SK-N-SH (cell line): ENCODE measurements around the gene GUCY2C. TPM values are rescaled to one million over a fixed set of nuclear protein-coding genes. Genes with fewer than 3 reads are reported as not detected.

ENCODE experiments used
- CTCF ChIA-PET: fragments of 300-600, 350-600 bp; formaldehyde crosslinking; extraction: SDS; loops from one replicate; lab custom pipeline; 2021; lab: Yijun Ruan, JAX
- POLR2A ChIA-PET: fragments of 350-600 bp; sonication (Branson Sonifier 250); formaldehyde crosslinking; extraction: SDS; loops from one replicate; lab custom pipeline; 2020; ENCODE audit warnings: antibody characterized with exemption, inconsistent platforms; lab: Yijun Ruan, JAX
- DNase-seq: peaks from one replicate; pipeline ENCODE4 v3.0.0; 2012
- H2AFZ ChIP-seq: fragments of 200-600 bp; sonication (generic); 2 replicates; pipeline ENCODE4 v1.8.1; 2016; ENCODE audit warnings: antibody characterized with exemption, mild to moderate bottlenecking, low read depth
- H3F3A ChIP-seq: fragments of 200-600 bp; sonication (generic); replicated peaks from 2 replicates; pipeline ENCODE3; 2016; ENCODE audit warnings: antibody characterized with exemption, mild to moderate bottlenecking; ENCODE audit not compliant: insufficient read depth
- H3K27ac ChIP-seq, 2 experiments: fragments of 200-500 bp in 1 of 2; fragments of 200-600 bp in 1 of 2; sonication (Bioruptor generic) in 1 of 2; sonication (generic), shearing (Covaris generic) in 1 of 2; 2 replicates each; pipeline versions ENCODE4 v1.5.1 to v1.6.1; 2014 to 2016; ENCODE audit warnings: low read depth in 2 of 2, inconsistent platforms in 1 of 2, low read length in 1 of 2, mild to moderate bottlenecking in 1 of 2, mixed read lengths in 1 of 2
- H3K27me3 ChIP-seq: fragments of 200-600 bp; sonication (generic), shearing (Covaris generic); 2 replicates; pipeline ENCODE4 v1.6.1; 2016; ENCODE audit warnings: mixed run types; ENCODE audit not compliant: insufficient read depth
- H3K36me3 ChIP-seq, 2 experiments: fragments of 200-500 bp in 1 of 2; fragments of 200-600 bp in 1 of 2; sonication (Bioruptor generic) in 1 of 2; sonication (generic) in 1 of 2; replicated peaks in 1 of 2; 2 replicates each; pipeline versions ENCODE3 to v1.5.1; 2014 to 2016; ENCODE audit warnings: low read length in 1 of 2, mild to moderate bottlenecking in 1 of 2; ENCODE audit not compliant: insufficient read depth in 2 of 2, control insufficient read depth in 1 of 2
- H3K4me1 ChIP-seq, 2 experiments: fragments of 200-500 bp in 1 of 2; fragments of 200-600 bp in 1 of 2; sonication (Bioruptor generic) in 1 of 2; sonication (generic), shearing (Covaris generic) in 1 of 2; 2 replicates each; pipeline versions ENCODE4 v1.5.1 to v1.6.1; 2014 to 2016; ENCODE audit warnings: low read depth in 1 of 2, low read length in 1 of 2, mixed run types in 1 of 2; ENCODE audit not compliant: insufficient read depth in 2 of 2, control insufficient read depth in 1 of 2
- H3K4me2 ChIP-seq: fragments of 200-600 bp; sonication (generic), shearing (Covaris generic); 2 replicates; pipeline ENCODE4 v1.6.1; 2017; ENCODE audit warnings: mixed run types
- H3K4me3 ChIP-seq, 2 experiments: fragments of 200-500 bp in 1 of 2; fragments of 200-600 bp in 1 of 2; sonication (Bioruptor generic) in 1 of 2; sonication (generic), shearing (Covaris generic) in 1 of 2; 2 replicates each; pipeline versions ENCODE4 v1.5.1 to v1.8.1; 2014 to 2016; ENCODE audit warnings: low read depth in 2 of 2, inconsistent platforms in 1 of 2, low read length in 1 of 2, mild to moderate bottlenecking in 1 of 2, mixed read lengths in 1 of 2, moderate library complexity in 1 of 2
- H3K79me2 ChIP-seq: fragments of 200-600 bp; sonication (generic); 2 replicates; pipeline ENCODE4 v1.8.1; 2017; ENCODE audit warnings: mild to moderate bottlenecking; ENCODE audit not compliant: insufficient read depth
- H3K9ac ChIP-seq: fragments of 200-600 bp; sonication (generic); 2 replicates; pipeline ENCODE4 v1.6.1; 2017; ENCODE audit warnings: mixed run types
- H3K9me2 ChIP-seq: fragments of 200-600 bp; sonication (generic); 2 replicates; pipeline ENCODE4 v1.6.1; 2017; ENCODE audit warnings: mixed run types
- H3K9me3 ChIP-seq: fragments of 200-600 bp; sonication (generic); 2 replicates; pipeline ENCODE4 v1.6.1; 2017; ENCODE audit warnings: mixed run types, mild to moderate bottlenecking, moderate library complexity
- H4K20me1 ChIP-seq: fragments of 200-600 bp; sonication (generic); 2 replicates; pipeline ENCODE4 v1.6.1; 2017; ENCODE audit warnings: mild to moderate bottlenecking, mixed run types; ENCODE audit not compliant: insufficient read depth
- CHD2 ChIP-seq: fragments of 150-350 bp; IDR thresholded peaks from 2 replicates; pipeline ENCODE4 v1.6.1; 2018; ENCODE audit warnings: low read length; ENCODE audit not compliant: partially characterized antibody
- ELF1 ChIP-seq: IDR thresholded peaks from 2 replicates; pipeline ENCODE4 v1.4.0; 2012
- EZH2phosphoT487 ChIP-seq: fragments of 200-600 bp; sonication (generic); IDR thresholded peaks from 2 replicates; pipeline ENCODE4 v1.6.1; 2017; ENCODE audit warnings: low read depth, mixed run types, mild to moderate bottlenecking, antibody characterized with exemption, moderate library complexity, borderline replicate concordance
- FOXJ3 ChIP-seq: sonication (generic); formaldehyde crosslinking; IDR thresholded peaks from 2 replicates; pipeline ENCODE4 v1.5.1; 2020; ENCODE audit warnings: mild to moderate bottlenecking, missing genetic modification reagents
- FOXM1 ChIP-seq: IDR thresholded peaks from 2 replicates; pipeline ENCODE4 v1.4.0; 2012; ENCODE audit warnings: low read depth, mild to moderate bottlenecking
- JUND ChIP-seq: IDR thresholded peaks from 2 replicates; pipeline ENCODE4 v1.4.0; 2012
- MEF2A ChIP-seq: IDR thresholded peaks from 2 replicates; pipeline ENCODE4 v1.4.0; 2012; ENCODE audit warnings: low read depth, borderline replicate concordance
- NFIC ChIP-seq: IDR thresholded peaks from 2 replicates; pipeline ENCODE4 v1.4.0; 2012; ENCODE audit warnings: borderline replicate concordance
- NRF1 ChIP-seq: IDR thresholded peaks from 2 replicates; pipeline ENCODE4 v1.6.1; 2012; ENCODE audit warnings: low read depth, mild to moderate bottlenecking, low read length
- POLR2AphosphoS5 ChIP-seq: IDR thresholded peaks from 2 replicates; pipeline ENCODE4 v1.6.1; 2012; ENCODE audit warnings: low read depth, low read length
- RCOR1 ChIP-seq: fragments of 150-350 bp; IDR thresholded peaks from 2 replicates; pipeline ENCODE4 v1.6.1; 2017; ENCODE audit warnings: antibody characterized with exemption, low read length
- RFX5 ChIP-seq: IDR thresholded peaks from 2 replicates; pipeline ENCODE4 v1.6.1; 2012; ENCODE audit warnings: mild to moderate bottlenecking, improper control_type of control experiment, low read length
- SIN3A ChIP-seq: IDR thresholded peaks from 2 replicates; pipeline ENCODE4 v1.6.1; 2012; ENCODE audit warnings: low read depth, mild to moderate bottlenecking, low read length, moderate library complexity, borderline replicate concordance
- TCF12 ChIP-seq: IDR thresholded peaks from 2 replicates; pipeline ENCODE4 v1.4.0; 2012
- TEAD4 ChIP-seq: IDR thresholded peaks from 2 replicates; pipeline ENCODE4 v1.4.0; 2012; ENCODE audit warnings: mild to moderate bottlenecking, borderline replicate concordance; ENCODE audit not compliant: insufficient read depth
- WGBS: methylation state at CpG from one replicate; pipeline ENCODE4 v1.1.6; 2017; ENCODE audit warnings: low lambda C conversion rate; 5-methylcytosine and 5-hydroxymethylcytosine counted together
- polyA plus RNA-seq, 3 experiments: library from polyadenylated mRNA; depleted of rRNA; stranded (reverse); fragments of >200 nt; gene quantifications; 2 replicates each; pipeline ENCODE4 v1.2.3, GENCODE V29; 2012
- TF ChIP-seq, protein P1 (sequence below): IDR thresholded peaks from 2 replicates; pipeline ENCODE4 v1.4.0; 2012; ENCODE audit warnings: low read depth
- TF ChIP-seq, protein P2 (sequence below): fragments of 150-350 bp; IDR thresholded peaks from 2 replicates; pipeline ENCODE4 v1.6.1; 2017; ENCODE audit warnings: antibody characterized with exemption, low read length, low read depth, borderline replicate concordance
- TF ChIP-seq, protein P3 (sequence below): IDR thresholded peaks from 2 replicates; pipeline ENCODE4 v1.4.0; 2012; ENCODE audit warnings: low read depth, borderline replicate concordance
- TF ChIP-seq, protein P4 (sequence below): fragments of 200-600 bp; sonication (generic); IDR thresholded peaks from 2 replicates; pipeline ENCODE4 v1.6.1; 2017; ENCODE audit warnings: antibody characterized with exemption, mild to moderate bottlenecking, moderate library complexity
- TF ChIP-seq, protein P5 (sequence below): IDR thresholded peaks from 2 replicates; pipeline ENCODE4 v1.4.0; 2012; ENCODE audit warnings: low read depth, borderline replicate concordance

The GUCY2C gene
- polyA plus RNA-seq, 1 of the 3 experiments (the other 2 are of a cell fraction): not detected

DNA sequence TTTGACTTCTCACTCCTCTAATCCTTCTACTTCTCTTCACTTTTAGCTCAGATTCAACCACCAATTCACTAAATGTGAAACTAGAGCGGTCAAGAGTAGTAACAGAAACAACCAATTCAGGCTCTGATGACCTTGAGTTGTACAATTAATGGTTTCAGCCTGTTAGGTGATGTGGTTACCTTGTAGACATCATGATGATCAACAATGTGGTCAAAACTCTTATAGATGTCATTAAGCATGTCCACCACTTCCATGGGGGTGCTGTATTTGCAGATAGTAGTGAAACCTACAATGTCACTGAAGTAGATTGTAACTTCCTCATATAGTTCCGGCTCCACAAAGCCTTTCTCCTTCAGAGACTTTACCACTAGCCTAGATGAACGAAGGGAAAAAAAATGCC is 74.6 kb downstream of the GUCY2C start:
- H3K4me2 ChIP-seq: no peak overlapping the region
- H3K27me3 ChIP-seq: no peaks in the 10 kb centered on the region; the same call in 1 of the 2 replicates
- H3F3A ChIP-seq: no peaks in the 10 kb centered on the region
- no peak for TF ChIP-seq TCF12
- TF ChIP-seq, protein P1, sequence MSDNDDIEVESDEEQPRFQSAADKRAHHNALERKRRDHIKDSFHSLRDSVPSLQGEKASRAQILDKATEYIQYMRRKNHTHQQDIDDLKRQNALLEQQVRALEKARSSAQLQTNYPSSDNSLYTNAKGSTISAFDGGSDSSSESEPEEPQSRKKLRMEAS: no peak
- TF ChIP-seq FOXJ3 (CRISPR knock-in tag): no peak
- TF ChIP-seq TEAD4: no peak
- TF ChIP-seq FOXM1: no peak
- TF ChIP-seq ELF1: no peak
- TF ChIP-seq, protein P2, sequence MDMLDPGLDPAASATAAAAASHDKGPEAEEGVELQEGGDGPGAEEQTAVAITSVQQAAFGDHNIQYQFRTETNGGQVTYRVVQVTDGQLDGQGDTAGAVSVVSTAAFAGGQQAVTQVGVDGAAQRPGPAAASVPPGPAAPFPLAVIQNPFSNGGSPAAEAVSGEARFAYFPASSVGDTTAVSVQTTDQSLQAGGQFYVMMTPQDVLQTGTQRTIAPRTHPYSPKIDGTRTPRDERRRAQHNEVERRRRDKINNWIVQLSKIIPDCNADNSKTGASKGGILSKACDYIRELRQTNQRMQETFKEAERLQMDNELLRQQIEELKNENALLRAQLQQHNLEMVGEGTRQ: no peak
- TF ChIP-seq CHD2: no peak
- TF ChIP-seq POLR2AphosphoS5: no peak
- TF ChIP-seq JUND: no peak
- no peak for TF ChIP-seq EZH2phosphoT487
- TF ChIP-seq NFIC: no peak
- TF ChIP-seq SIN3A: no peak
- no peak for TF ChIP-seq NRF1
- TF ChIP-seq MEF2A: no peak
- no peak for TF ChIP-seq RFX5
- TF ChIP-seq, protein P3, sequence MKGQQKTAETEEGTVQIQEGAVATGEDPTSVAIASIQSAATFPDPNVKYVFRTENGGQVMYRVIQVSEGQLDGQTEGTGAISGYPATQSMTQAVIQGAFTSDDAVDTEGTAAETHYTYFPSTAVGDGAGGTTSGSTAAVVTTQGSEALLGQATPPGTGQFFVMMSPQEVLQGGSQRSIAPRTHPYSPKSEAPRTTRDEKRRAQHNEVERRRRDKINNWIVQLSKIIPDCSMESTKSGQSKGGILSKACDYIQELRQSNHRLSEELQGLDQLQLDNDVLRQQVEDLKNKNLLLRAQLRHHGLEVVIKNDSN: no peak
- no peaks in the 10 kb centered on the region for H3K79me2 ChIP-seq
- no peaks in the 10 kb centered on the region for H3K9me2 ChIP-seq
- POLR2A ChIA-PET: no interaction called here
- no peaks in the 10 kb centered on the region for H3K4me1 ChIP-seq
- no peak overlapping the region for H3K27ac ChIP-seq
- H3K4me3 ChIP-seq: no peak overlapping the region
- 17% methylated on average over 3 of the region's 3 CpGs for WGBS
- no peak overlapping the region for H2AFZ ChIP-seq
- no peaks in the 10 kb centered on the region for H3K9me3 ChIP-seq
- H3K9ac ChIP-seq: no peak overlapping the region
- CTCF ChIA-PET: interaction anchor here (1.0 to 3.7 kb wide), 2 partner anchors 8 to 384 kb away, joined by 3 to 27 read pairs; no protein-coding TSS in a partner anchor
- H3K36me3 ChIP-seq: no peaks in the 10 kb centered on the region
- DNase-seq: no peak
- H4K20me1 ChIP-seq: no peaks in the 10 kb centered on the region

DNA sequence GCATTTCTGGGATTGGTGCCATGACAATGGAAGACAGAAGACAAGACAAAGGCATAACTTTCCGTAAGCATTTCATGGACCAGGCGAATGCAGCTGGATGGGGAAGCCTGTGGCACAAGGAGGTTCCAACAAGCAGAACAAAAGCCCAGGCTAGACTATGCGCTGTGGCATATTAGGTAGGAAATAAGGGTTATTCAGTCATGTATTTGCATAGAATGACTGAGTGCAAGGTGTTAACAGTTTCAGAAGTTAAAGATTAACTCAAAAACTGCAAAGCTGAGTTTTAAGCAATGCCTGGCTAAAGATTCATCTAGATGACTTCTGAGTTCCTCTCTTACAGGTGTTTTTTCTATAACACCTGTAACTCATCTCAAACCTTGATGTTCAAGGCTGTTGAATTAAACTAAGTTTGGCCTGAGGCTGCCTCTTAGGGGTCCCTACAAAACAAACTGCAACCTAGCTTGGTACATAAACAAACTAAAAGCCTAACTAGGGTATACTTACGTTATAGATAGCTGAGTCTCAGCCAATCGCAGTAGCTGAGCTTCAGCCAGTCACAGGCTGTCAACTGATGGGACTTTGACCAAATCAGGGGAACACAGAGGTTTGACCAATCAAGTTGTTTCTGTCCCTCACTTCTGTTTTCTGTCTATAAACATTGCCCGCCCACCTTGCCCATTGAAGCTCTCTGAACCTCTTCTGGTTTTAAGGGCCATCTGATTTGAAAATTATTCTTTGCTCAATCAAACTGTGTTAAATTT is 76.5 kb downstream of the GUCY2C start:
- no peaks in the 10 kb centered on the region for H3K9me2 ChIP-seq
- H3F3A ChIP-seq: no peaks in the 10 kb centered on the region
- no peaks in the 10 kb centered on the region for H4K20me1 ChIP-seq
- no peak overlapping the region for H3K4me2 ChIP-seq
- H3K9me3 ChIP-seq: no peaks in the 10 kb centered on the region
- H3K4me3 ChIP-seq: no peak overlapping the region
- ChIA-PET POLR2A (no interaction called here), CTCF (interaction anchor here (0.6 to 3.7 kb wide), 9 partner anchors 10 to 382 kb away, joined by 3 to 27 read pairs (median 3); no protein-coding TSS in a partner anchor)
- no peak for DNase-seq
- WGBS: 46% methylated on average over 6 of the region's 6 CpGs
- no peak overlapping the region for H2AFZ ChIP-seq
- H3K36me3 ChIP-seq: no peaks in the 10 kb centered on the region
- H3K27me3 ChIP-seq: no peaks in the 10 kb centered on the region
- H3K27ac ChIP-seq: no peak overlapping the region
- no peaks in the 10 kb centered on the region for H3K4me1 ChIP-seq
- H3K79me2 ChIP-seq: no peaks in the 10 kb centered on the region
- H3K9ac ChIP-seq: no peak overlapping the region
- TF ChIP-seq RCOR1 (no peak), NRF1 (no peak), JUND (no peak), ELF1 (no peak), FOXM1 (no peak), TEAD4 (no peak), EZH2phosphoT487 (no peak), MEF2A (no peak), CHD2 (no peak)
- TF ChIP-seq, protein P4, sequence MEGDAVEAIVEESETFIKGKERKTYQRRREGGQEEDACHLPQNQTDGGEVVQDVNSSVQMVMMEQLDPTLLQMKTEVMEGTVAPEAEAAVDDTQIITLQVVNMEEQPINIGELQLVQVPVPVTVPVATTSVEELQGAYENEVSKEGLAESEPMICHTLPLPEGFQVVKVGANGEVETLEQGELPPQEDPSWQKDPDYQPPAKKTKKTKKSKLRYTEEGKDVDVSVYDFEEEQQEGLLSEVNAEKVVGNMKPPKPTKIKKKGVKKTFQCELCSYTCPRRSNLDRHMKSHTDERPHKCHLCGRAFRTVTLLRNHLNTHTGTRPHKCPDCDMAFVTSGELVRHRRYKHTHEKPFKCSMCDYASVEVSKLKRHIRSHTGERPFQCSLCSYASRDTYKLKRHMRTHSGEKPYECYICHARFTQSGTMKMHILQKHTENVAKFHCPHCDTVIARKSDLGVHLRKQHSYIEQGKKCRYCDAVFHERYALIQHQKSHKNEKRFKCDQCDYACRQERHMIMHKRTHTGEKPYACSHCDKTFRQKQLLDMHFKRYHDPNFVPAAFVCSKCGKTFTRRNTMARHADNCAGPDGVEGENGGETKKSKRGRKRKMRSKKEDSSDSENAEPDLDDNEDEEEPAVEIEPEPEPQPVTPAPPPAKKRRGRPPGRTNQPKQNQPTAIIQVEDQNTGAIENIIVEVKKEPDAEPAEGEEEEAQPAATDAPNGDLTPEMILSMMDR: no peak
- TF ChIP-seq, protein P5, sequence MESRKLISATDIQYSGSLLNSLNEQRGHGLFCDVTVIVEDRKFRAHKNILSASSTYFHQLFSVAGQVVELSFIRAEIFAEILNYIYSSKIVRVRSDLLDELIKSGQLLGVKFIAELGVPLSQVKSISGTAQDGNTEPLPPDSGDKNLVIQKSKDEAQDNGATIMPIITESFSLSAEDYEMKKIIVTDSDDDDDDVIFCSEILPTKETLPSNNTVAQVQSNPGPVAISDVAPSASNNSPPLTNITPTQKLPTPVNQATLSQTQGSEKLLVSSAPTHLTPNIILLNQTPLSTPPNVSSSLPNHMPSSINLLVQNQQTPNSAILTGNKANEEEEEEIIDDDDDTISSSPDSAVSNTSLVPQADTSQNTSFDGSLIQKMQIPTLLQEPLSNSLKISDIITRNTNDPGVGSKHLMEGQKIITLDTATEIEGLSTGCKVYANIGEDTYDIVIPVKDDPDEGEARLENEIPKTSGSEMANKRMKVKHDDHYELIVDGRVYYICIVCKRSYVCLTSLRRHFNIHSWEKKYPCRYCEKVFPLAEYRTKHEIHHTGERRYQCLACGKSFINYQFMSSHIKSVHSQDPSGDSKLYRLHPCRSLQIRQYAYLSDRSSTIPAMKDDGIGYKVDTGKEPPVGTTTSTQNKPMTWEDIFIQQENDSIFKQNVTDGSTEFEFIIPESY: no peak
